ENCODE results near the gene BRD9.

The BRD9 gene

GRCh38 chr5:878125-878524, 14.5 kb downstream of the BRD9 start:
- DNase-seq = no peak

GRCh38 chr5:876398-877365, 15.9 kb downstream of the BRD9 start:
- no peak for DNase-seq

- no peak for DNase-seq
These were observed 16.7 kb downstream of the BRD9 start for GRCh38 chr5:875931-876330.

- no peak for DNase-seq
These were observed 19.3 kb downstream of the BRD9 start for GRCh38 chr5:873328-873727.

GRCh38 chr5:872301-872700, 20.3 kb downstream of the BRD9 start:
- DNase-seq = no peak

GRCh38 chr5:871596-872298, 20.9 kb downstream of the BRD9 start:
- DNase-seq = no peak

- DNase-seq = no peak
These were observed 21.6 kb downstream of the BRD9 start for GRCh38 chr5:870956-871355.

GRCh38 chr5:868428-869135, 24.0 kb downstream of the BRD9 start:
- no peak for DNase-seq

GRCh38 chr5:867300-867870, 25.2 kb downstream of the BRD9 start:
- DNase-seq = no peak

- no peak for DNase-seq
These were observed 26.8 kb downstream of the BRD9 start for GRCh38 chr5:865771-866170.

GRCh38 chr5:865168-865521, 27.5 kb downstream of the BRD9 start:
- no peak for DNase-seq

- no peak for DNase-seq
These were observed 28.0 kb downstream of the BRD9 start for GRCh38 chr5:864492-865167.

GRCh38 chr5:863244-863805, 29.3 kb downstream of the BRD9 start:
- DNase-seq = no peak

GRCh38 chr5:862367-863243, 30.0 kb downstream of the BRD9 start:
- DNase-seq = no peak

- DNase-seq = no peak
These were observed 30.9 kb downstream of the BRD9 start for GRCh38 chr5:861442-862366.

- no peak for DNase-seq
These were observed 32.0 kb downstream of the BRD9 start for GRCh38 chr5:860506-861150.

- DNase-seq = no peak
These were observed 32.8 kb downstream of the BRD9 start for GRCh38 chr5:859798-860296.

GRCh38 chr5:859391-859790, 33.2 kb downstream of the BRD9 start:
- no peak for DNase-seq

- no peak for DNase-seq
These were observed 33.9 kb downstream of the BRD9 start for GRCh38 chr5:858726-859125.

Measured in NCI-H748 treated with DMSO at 0.1 percent for 48 hours (cell line).